Left lung (tissue), 10 donors: ENCODE measurements around the gene GPR176. TPM values are rescaled to one million over a fixed set of nuclear protein-coding genes. Genes with fewer than 3 reads are reported as not detected.

ENCODE experiments used
- ATAC-seq: fragments of 200-7000 bp; cut with Tn5 transposase; one replicate; pipeline ENCODE4 v1.9.1; 2020; ENCODE audit warnings: moderate library complexity
- DNase-seq, 4 donors: peaks; one replicate each; pipeline ENCODE4 v3.0.0-alpha.2; 2013 to 2020
- H3K27ac ChIP-seq, 2 donors: fragments of 200-600 bp; sonication (generic) in 1 of 2; one replicate each; pipeline versions ENCODE4 v1.5.0 to v1.8.0; 2020 to 2021
- H3K27me3 ChIP-seq, 2 donors: fragments of 200-600 bp; sonication (generic) in 1 of 2; one replicate each; pipeline versions ENCODE4 v1.5.0 to v1.8.0; 2020 to 2021
- H3K36me3 ChIP-seq, 2 donors: fragments of 200-600 bp; sonication (generic) in 1 of 2; one replicate each; pipeline versions ENCODE4 v1.5.0 to v1.8.0; 2020 to 2021
- H3K4me1 ChIP-seq, 2 donors: fragments of 200-600 bp; one replicate each; pipeline ENCODE4 v1.8.0; 2021
- H3K4me3 ChIP-seq, 2 donors: fragments of 200-600 bp; sonication (generic) in 1 of 2; one replicate each; pipeline versions ENCODE4 v1.5.0 to v1.8.0; 2020 to 2021; ENCODE audit warnings: mild to moderate bottlenecking in 1 of 2
- H3K9me3 ChIP-seq, 2 donors: fragments of 200-600 bp; sonication (generic) in 1 of 2; one replicate each; pipeline versions ENCODE4 v1.5.0 to v1.8.0; 2020 to 2021
- CTCF ChIP-seq, 2 donors: fragments of 200-600 bp; sonication (generic) in 1 of 2; IDR thresholded peaks; one replicate each; pipeline versions ENCODE4 v1.5.0 to v1.8.0; 2021; ENCODE audit warnings: antibody characterized with exemption in 2 of 2
- intact Hi-C, 2 donors: fragments of 100-400 bp; cut with DNase I; formaldehyde crosslinking; loops; one replicate each; pipeline versions ENCODE4 v1.11.2 to v1.14.2; 2022
- polyA plus RNA-seq, 6 donors: library from polyadenylated mRNA; unstranded; fragments of 120-200 nt; gene quantifications; one replicate each; pipeline ENCODE4 v1.2.1, GENCODE V29; 2013; ENCODE audit not compliant: insufficient read length in 6 of 6
- total RNA-seq, 2 donors: library from RNA; stranded (reverse); fragmentation: NEBNext Ultra II Directional; extraction: Animal tissue kit (Norgen Biotek cat#: 25700); gene quantifications; one replicate each; pipeline ENCODE4 v1.2.1, GENCODE V29; 2021
- donor health status: DM: no; HTN: yes; CAD: no.
- donor health status: DM: no; HTN: no; CAD: no.

GPR176 gene
- total and polyA plus RNA-seq, 8 donors = 2.6 to 6.6 (median 4.0) TPM

- Histone ChIP-seq H3K27me3 (no peaks in the 10 kb centered on the region), H3K4me3 (no peak overlapping the region), H3K9me3 (no peaks in the 10 kb centered on the region), H3K4me1 (peaks cover 7 to 53% of the 10 kb centered on the region in 2 donors), H3K36me3 (peaks cover 0 to 20% of the 10 kb centered on the region in 2 donors), H3K27ac (no peak overlapping the region)
- intact Hi-C loops = no loop called here
- TF ChIP-seq CTCF (IDR thresholded peaks at IDR 0.05) = no peak
- no peak for ATAC-seq
- no peak for DNase-seq
Measured at GRCh38 chr15:39936681-39937080, 16.6 kb upstream of the GPR176 start.

GRCh38 chr15:39936187-39936586 lies 16.1 kb upstream of the GPR176 start:
- H3K27ac ChIP-seq = no peak overlapping the region
- peaks cover 0 to 17% of the 10 kb centered on the region in 2 donors for H3K36me3 ChIP-seq
- peaks cover 7 to 53% of the 10 kb centered on the region in 2 donors for H3K4me1 ChIP-seq
- DNase-seq = no peak
- intact Hi-C loops = no loop called here
- H3K27me3 ChIP-seq = no peaks in the 10 kb centered on the region
- no peak overlapping the region for H3K4me3 ChIP-seq
- no peaks in the 10 kb centered on the region for H3K9me3 ChIP-seq
- no peak for TF ChIP-seq CTCF (IDR thresholded peaks at IDR 0.05)
- no peak for ATAC-seq

DNA sequence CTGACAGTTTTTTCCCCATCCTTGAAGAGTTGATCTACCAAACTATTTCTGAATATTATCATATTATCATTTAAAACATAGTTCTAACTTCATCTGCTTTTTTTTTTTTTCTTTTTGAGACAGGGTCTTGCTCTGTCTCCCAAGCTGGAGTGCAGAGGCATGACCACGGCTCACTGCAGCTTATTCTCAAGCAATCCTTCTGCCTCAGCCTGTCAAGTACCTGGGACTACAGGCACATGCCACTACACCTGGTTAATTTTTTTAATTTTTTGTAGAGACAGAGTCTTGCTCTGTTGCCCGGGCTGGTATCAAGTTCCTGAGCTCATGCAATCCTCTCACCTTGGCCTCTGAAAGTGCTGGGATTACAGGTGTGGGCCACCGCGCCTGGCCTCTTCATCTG lies 15.2 kb upstream of the GPR176 start:
- TF ChIP-seq CTCF (IDR thresholded peaks at IDR 0.05) = no peak
- Histone ChIP-seq H3K27me3 (no peaks in the 10 kb centered on the region), H3K4me1 (peaks cover 7 to 53% of the 10 kb centered on the region in 2 donors), H3K27ac (no peak overlapping the region), H3K9me3 (no peaks in the 10 kb centered on the region), H3K36me3 (peaks cover 0 to 8% of the 10 kb centered on the region in 2 donors), H3K4me3 (peak overlapping the region in 1 of 2 donors; percentile 84)
- no peak for ATAC-seq
- no peak for DNase-seq
- intact Hi-C loops = no loop called here

GRCh38 chr15:39934397-39935071 lies 14.5 kb upstream of the GPR176 start:
- Histone ChIP-seq H3K4me1 (peaks cover 7 to 49% of the 10 kb centered on the region in 2 donors), H3K36me3 (peaks cover 0 to under 1% of the 10 kb centered on the region in 2 donors), H3K27ac (peak overlapping the region; percentile 84 to 92), H3K9me3 (no peaks in the 10 kb centered on the region), H3K27me3 (no peaks in the 10 kb centered on the region), H3K4me3 (peak overlapping the region; percentile 58 to 84)
- intact Hi-C loops = no loop called here
- DNase-seq = no peak
- ATAC-seq = peak; percentile 14
- no peak for TF ChIP-seq CTCF (IDR thresholded peaks at IDR 0.05)

- Histone ChIP-seq H3K27ac (no peak overlapping the region), H3K36me3 (no peaks in the 10 kb centered on the region), H3K4me3 (no peak overlapping the region), H3K27me3 (no peaks in the 10 kb centered on the region), H3K9me3 (no peaks in the 10 kb centered on the region), H3K4me1 (peaks cover 7 to 27% of the 10 kb centered on the region in 2 donors)
- TF ChIP-seq CTCF (IDR thresholded peaks at IDR 0.05) = no peak
- ATAC-seq (no peak), DNase-seq (no peak)
- intact Hi-C loops = no loop called here
Measured at GRCh38 chr15:39931615-39932014, 11.5 kb upstream of the GPR176 start.
